NCI-H2171 (cell line): Measurements from ENCODE around the gene ASIP.
"Not testable (repeated sequence)": the region's sequence is repeated elsewhere in the genome, so short reads cannot be mapped to it uniquely, and the experiment has no call there.

Experiments
- DNase-seq: peaks from one replicate; lab custom pipeline; 2025; lab: John Stamatoyannopoulos, UW

Gene ASIP

DNA sequence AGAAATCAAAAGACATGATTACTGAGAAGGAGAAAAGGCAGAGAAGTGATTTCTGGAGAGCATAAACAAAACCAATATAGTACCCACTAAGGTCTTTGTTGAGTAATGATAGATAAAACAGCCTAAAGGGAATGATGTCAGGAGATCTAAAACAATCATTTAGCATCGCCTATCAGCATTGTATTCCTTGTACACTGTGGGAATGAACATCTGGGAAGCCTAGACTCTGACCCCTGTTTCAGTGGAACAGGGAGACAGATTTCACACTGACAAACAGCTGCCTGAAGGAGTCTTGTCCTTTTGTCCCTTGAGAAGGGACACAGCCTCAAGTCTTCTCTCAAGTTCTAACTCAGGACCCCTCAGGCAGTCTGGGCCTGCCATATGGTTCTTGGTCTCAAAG lies 1.7 kb downstream of the ASIP start:
- no peak for DNase-seq

DNA sequence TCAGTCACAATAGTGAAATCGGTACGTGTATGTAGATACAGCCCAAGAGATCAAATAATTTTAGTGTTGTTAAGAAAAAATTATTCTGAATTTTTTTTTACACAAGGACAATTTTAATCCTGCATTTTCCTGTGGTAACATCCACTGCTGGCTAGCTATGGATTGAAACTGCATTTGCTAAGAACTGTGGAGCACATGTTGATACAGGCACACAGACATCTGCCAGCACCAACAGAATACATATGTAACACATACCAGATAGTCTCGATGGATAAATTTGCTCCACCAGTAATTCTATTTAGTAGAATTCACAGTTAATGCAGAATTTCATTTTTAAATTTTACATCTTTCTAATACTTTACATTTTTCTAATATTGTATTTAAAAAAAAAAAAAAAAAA lies 2.2 kb downstream of the ASIP start:
- no peak for DNase-seq

DNA sequence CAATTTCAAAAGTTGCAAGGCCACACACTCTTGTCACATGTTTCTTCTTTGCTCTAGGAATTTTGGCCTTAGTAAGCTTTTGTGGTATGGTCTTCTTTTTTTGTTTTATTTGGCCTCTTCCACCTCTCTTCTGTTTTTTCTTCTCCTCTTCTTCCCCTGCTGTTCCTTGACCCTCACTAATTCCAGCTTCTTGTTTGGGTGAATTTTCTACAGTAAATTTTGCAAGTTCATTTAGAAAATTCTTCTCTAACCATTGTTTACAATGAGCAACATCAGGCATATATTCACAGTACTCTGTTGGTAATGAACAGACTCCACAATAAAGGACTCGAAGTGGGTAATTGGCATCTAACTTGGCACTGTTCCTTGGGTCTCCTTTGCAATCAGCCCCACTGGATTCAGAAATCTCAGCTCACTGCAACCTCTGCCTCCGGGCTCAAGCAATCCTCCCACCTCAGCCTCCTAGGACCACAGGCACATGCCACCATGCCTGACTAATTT lies 5.0 kb downstream of the ASIP start:
- DNase-seq, result no peak

DNA sequence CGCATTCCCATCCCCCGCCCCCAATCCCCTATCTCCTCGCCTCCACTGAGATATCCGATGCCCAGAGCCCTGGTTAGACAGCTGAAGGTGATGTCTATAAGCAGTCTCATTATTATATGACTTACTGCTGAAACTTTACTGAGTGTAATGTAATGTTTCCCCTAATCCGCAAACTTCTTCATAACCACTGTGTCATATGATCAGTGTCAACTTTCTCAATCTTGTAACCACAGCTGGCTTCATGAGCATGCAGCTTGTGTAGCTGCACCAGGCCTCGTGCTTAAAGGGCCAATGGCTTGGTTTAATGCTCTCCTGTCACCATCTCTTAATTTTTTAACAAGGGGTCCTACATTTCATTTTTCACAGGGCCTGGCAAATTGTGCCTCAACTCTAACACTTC lies 8.1 kb downstream of the ASIP start:
- no peak for DNase-seq

DNA sequence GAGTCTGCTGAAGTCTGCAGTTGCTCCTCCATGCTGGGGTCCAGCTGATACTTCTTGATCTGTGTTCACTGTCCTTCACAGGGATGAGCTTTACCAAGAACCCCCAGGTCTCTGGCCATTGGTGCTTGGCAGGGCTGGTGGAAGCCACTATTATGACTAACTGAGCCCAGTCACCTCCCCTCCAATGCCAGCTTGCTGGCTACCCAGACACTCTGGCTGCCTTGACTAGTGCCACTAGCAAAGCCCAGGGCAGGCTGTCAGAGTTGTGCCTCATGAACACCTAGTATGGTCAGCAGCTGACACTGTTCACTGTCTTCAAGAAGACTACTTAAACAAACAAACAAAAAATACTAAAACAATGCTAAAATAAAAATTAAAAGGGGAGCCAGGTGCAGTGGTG lies 8.8 kb downstream of the ASIP start:
- no peak for DNase-seq

DNA sequence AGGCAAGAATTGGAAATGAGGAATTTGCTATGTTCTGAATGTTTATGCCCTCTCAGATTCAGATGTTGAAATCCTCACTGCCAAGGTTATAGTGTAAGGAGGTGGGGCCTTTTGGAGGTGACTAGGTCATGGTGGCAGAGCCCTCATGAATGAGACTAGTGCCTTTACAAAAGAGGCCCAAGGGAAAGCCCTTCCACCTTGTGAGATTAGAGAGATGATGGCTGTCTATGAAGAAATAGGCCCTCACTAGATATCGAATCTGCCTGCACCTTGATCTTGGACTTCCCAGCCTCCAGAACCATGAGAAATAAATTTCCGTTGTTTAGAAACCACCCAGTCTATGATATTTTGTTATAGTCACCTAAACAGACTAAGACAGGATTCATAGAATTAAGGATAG lies 10.4 kb downstream of the ASIP start:
- no peak for DNase-seq

DNA sequence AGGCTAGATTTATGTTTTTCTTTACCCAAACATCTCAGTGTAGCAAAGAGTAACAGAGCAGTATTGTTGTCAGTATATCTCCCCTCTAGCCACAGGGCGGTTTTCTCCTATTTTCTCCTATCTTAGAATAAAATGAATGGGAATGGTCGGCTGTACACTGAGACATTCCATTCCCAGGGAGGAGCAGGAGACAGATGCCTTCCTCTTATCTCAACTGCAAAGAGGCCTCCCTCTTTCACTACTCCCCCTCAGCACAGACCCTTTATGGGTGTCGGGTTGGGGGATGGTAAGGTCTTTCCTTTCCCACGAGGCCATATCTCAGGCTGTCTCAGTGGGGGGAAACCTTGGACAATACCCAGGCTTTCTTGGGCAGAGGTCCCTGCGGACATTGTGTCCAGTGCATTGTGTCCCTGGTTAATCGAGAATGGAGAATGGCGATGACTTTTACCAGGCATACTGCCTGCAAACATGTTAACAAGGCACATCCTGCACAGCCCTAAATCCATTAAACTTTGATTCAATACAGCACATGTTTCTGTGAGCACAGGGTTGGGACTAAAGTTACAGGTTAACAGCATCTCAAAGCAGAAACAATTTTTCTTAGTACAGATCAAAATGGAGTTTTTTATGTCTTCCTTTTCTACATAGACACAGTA lies 11.3 kb downstream of the ASIP start:
- DNase-seq, result not testable (repeated sequence)

DNA sequence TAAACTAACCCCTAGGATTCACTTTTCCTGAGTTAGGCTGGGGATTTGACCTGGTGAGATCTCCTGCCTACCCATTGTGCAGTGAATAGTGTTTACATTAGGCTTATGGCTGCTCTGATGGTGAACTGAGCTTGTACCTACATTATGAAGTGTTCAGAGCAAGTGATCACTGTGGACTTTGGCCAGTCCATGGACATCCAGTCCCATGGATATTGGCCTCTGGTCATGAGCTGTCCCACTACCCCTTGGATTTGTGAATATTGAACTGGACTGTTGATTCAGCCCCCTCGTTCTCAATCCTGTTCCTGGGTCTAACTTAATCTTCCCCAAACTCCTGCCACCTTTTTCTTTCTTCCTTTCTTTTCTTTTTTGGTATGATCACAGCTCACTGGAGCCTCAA lies 13.8 kb downstream of the ASIP start:
- DNase-seq, result no peak

DNA sequence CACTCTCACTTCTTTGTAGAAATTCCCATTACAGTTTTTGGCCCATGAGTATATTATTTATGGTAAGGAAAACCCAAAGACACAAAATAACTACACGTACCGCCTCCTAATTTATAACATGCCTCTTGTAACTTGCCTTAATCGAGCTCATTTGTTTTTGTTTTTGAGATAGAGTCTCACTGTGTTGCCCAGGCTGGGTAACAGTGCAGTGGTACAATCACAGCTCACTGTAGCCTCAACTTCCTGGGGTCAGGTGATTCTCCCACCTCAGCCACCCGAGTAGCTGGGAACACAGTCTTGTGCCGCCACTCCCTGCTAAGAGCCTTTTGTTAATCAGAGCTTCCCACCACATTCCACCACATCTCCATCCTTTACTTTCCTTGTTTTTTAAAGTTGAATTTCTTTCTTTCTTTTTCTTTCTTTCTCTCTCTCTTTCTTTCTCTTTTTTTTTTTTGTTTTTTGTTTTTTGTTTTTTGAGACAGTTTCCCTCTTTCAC lies 15.5 kb downstream of the ASIP start:
- no peak for DNase-seq

DNA sequence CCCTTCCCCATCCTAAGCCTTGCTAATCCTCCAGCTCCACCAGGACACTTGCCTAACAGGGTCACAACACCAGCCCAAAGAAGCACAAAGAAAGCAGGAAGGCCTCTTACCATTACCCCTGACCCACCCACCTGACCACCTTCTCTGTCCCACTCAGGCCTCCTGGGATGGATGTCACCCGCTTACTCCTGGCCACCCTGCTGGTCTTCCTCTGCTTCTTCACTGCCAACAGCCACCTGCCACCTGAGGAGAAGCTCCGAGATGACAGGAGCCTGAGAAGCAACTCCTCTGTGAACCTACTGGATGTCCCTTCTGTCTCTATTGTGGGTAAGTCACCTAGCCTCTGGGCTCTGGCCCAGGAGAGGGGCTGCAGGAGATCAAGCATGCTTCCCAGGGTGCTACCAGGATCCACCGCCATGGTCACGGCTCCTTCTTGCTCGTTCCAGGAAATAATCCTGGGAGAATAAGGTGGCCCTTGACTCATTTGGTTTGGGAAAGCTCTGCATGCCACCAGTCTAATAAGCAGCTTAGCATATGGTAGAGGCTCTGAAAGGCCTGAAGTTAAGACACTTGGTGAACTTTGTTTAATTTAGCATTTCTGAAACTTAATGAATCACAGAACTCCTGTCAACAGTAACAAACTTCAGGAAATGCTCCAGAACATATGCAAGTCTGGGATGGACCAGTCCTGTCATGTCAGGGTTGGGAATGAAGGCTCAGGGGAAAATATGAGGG lies 19.2 kb downstream of the ASIP start:
- no peak for DNase-seq

DNA sequence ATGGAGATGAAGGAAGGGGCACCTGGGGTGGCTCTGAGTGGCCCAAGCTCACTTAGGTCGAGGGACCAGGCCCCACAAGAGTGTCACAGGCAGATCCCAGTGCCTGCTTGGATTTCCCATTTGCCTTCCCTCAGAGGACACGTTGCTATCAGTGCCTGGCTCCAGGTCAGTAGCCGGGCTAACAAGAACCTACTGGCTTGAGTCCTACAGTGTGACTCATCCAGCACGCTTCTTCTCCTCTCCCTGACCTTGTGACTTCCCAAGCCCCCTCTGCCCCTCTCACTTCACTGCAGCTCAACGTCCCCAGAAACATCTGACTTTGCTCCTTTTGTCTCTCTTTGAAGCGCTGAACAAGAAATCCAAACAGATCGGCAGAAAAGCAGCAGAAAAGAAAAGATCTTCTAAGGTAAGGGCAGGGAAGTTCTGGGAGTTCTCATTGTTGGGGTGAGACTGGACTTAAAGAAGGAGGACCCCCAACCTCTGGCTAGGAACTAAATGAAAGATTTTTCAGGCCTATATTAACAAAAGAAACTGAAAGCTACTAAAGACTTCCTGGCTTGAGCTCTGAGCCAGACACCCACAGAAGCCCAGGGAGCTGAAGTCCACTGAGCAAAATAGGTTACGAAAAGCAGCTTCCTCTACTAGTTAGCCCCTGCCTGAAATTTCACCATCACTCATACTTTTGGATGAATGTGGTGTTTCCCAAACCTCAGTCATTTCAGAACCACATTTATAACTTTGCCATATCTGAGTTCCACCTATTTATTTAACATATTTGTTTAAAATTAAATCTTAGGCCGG lies 21.5 kb downstream of the ASIP start:
- no peak for DNase-seq

DNA sequence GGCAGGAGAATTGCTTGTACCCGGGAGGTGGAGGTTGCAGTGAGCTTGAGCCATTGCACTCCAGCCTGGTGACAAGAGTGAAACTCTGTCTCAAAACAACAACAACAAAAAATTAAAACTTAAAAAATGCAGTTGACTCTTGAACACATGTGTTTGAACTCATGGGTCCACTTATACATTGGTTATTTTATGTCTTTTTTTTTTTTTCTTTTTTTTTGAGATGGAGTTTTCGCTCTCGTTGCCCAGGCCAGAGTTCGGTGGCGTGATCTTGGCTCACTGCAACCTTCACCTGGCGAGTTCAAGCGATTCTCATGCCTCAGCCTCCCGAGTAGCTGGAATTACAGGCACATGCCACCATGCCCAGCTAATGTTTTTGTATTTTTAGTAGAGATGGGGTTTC lies 22.2 kb downstream of the ASIP start:
- DNase-seq, result not testable (repeated sequence)

DNA sequence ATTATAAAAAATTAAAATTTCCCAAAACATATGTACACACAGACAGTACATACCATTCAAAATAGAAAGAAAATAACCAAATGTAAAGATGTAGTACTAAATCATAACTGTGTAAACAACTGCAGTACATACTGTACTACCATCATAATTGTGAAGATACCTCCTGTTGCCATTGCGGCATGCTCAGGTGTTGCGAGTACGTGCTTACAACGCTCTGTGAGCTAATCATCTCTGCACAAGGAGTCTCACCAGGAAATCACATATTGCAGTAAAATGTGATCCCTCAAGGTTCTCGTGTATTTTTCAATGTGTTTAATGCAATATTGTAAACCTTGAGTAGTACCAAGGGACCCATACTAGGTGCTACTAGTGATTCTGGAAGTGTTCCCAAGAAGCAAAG lies 22.9 kb downstream of the ASIP start:
- no peak for DNase-seq

DNA sequence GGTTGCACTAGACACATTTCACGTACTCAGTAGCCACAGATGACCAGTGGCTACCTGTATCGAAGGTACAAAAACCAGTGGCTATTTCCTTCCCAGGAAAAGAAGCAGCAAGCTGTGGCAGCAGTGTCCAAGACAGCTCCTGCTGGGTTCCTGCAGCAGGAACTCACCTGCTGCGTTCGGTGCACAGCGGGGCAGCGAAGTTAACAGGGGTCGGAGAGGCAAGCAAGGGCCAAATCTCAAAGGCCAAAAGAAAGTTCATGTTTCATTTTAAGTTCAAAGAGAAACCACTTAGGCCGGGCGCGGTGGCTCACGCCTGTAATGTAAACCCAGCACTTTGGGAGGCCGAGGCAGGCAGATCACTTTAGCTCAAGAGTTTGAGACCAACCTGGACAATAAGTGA lies 26.9 kb downstream of the ASIP start:
- DNase-seq, result no peak

DNA sequence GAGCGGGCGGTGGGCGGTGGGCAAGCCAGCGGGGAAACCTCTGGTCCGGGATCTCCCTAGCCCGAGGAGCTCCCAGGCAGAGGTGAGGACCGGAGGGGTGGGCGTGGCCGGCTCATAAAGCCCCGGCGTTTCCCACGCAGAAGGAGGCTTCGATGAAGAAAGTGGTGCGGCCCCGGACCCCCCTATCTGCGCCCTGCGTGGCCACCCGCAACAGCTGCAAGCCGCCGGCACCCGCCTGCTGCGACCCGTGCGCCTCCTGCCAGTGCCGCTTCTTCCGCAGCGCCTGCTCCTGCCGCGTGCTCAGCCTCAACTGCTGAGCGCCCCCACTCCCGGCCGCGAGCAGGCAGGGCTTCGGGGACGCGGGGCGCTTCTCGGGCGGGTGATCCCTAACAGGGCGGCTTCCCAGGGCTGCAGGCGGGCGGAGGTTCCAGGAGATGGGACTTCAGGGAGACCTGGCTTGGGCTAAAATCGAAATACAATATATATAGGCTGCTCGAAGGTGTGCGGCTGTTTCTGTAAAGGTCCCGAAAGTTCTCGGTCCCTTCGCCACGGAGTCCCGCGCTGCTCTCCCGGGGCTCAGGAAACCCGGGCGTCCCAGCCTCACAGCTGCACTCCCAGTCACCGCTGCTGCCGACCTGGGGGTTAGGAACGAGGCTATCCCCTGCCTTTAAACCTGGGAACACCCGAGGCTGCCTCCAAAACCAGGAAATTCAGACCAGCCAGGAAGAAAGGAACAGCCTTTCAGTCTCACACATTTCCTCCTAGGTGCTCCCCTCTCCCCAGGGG lies 27.8 kb downstream of the ASIP start:
- DNase-seq, result no peak

DNA sequence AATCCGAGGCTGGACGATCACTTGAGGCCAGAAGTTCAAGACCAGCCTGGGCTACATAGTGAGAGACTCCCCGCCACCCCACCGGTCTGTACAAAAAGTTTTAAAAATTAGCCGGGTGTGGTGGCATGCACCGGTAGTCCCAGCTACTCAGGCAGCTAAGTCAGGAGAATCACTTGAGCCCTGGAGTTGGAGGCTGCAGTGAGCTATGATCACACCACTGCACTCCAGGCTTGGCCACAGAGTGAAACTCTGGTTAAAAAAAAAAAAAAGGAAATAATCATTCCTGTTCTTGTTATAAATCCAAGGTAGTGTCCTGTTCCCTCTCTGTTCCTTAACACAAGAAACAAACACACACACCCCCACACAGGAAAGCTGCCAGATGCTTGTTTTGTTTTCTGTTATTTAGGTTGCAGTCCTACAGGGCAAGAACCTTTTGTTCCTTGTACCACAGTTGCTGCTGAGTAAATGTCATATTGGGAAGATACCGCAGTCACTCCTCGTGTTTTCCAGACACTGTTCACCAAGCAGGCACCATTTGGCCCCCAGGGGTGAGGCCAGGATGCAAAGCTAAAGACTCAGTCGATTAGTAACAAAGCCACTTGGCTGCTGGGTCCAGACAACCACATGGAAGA lies 28.9 kb downstream of the ASIP start:
- DNase-seq, result no peak

DNA sequence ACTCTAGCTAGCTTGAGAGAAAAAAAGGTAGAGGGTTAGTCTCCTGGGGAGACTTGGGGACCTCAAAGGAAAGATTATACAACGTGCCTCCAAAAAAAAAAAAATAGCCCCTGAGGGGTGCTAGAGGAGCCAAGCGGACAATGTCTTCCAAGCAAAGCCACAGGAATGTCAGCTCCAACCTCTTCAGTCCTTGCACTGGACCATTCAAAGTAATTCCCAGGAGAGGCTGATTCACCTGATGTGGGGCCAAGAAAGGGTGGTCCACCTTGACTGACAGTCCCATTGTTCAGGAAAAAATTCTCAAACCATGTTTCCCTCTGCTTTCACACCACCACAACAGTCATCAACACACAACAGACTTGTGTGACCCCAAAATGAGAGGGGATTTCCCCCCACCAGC lies 30.7 kb downstream of the ASIP start:
- no peak for DNase-seq

DNA sequence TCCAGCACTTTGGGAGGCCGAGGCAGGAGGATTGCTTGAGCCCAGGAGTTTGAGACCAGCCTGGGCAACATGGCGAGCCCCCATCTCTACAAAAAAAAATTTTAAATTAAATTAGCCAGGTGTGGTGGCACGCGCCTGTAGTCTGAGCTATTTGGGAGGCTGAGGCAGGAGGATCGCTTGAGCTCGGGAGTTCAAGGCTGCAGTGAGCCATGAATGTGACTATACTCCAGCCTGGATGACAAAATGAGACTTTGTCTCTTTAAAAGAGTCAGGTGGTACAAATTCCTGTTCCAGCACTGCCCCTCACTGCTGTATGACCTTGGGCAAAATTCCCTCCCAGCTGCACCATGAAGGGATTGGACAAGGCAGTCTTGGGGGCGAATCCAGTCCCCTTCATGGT lies 33.5 kb downstream of the ASIP start:
- DNase-seq, result no peak

DNA sequence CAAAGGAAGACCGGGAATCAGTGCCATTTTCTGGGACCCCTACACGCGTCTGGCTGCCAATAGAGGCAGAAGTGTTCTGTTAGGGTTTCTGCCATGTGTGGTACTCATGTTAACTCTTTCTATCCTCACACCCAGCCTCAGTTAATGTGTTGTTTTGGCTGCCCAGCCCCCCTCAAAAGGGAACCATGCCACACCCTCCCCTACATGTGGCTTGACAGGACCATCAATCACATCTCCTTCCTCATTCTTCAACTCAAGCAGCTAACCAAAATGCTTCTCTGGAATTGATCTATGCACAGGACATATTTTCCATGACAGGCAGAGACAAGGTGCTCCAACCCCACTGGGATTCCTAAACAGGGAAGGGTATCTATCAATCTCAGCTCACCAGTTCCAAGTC lies 40.0 kb downstream of the ASIP start:
- no peak for DNase-seq

DNA sequence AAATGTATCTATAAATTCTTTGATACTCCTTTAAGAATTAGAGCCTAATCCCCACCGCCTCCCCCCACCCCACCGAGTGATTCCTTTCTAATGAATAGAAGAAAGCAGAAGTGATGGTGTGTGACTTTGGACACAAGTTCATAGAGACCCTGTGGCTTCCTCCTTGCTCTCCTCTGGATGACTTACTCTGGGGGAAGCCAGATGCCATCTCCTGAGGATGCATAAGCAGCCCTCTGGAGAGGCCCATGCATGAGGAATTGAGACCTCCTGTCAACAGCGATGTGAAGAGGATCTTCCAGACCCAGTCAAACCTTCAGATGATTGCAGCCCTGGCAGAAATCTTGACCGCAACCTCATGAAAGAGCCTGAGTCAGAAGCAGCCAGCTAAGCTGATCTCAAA lies 40.8 kb downstream of the ASIP start:
- DNase-seq, result no peak

DNA sequence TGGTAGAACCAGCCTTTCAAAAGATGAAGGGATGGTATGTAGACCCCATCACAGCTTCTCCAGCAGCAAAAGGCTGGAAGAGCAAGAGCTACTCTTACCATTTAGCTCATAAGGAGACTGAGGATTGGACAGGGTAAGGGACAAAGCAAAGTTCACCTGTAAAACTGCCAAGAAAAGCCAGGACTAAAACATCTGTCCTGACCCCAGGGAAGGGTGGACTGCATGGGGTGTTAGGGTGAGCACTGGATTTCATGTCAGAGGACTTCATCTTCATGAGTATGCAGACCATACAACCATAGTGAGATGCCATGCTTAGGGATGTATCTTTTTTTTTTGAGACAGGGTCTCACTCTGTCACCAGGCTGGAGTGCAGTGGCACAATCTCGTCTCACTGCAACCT lies 42.6 kb downstream of the ASIP start:
- DNase-seq, result no peak

DNA sequence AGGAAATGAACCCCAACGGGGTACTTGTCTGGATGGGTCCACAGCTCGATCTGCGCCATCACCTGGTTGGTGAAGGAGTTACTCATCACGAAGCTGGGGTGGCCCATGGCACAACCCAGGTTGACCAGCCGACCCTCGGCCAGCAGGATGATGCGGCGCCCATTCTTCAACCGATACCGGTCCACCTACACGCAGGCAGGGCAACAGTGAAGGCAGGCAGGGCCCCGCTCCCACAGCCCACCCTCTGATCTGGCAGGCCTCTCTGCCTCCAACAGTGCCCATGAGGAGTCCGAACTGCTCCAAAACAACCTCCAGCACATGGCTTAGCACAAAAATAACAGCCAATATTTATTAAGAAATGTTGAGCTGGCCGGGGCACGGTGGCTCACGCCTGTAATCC lies 44.2 kb downstream of the ASIP start:
- no peak for DNase-seq
